Liver (tissue), 10 donors: ENCODE results near the gene ERICH4. TPM values are rescaled to one million over a fixed set of nuclear protein-coding genes. Genes with fewer than 3 reads are reported as not detected.
"Not testable (repeated sequence)": the region's sequence is repeated elsewhere in the genome, so short reads cannot be mapped to it uniquely, and the experiment has no call there.

Experiments used
- DNase-seq: peaks from one replicate; pipeline ENCODE4 v3.0.0-alpha.2; 2017; ENCODE audit warnings: low spot score
- H3K27ac ChIP-seq, 2 donors: one replicate each; pipeline ENCODE4 v1.7.0; 2013; ENCODE audit warnings: inconsistent platforms in 2 of 2, low read length in 2 of 2, control low read depth in 1 of 2, low read depth in 1 of 2, mild to moderate bottlenecking in 1 of 2
- H3K27me3 ChIP-seq, 4 donors: one replicate each; pipeline versions ENCODE4 v1.6.1 to v1.7.0; 2013; ENCODE audit warnings: low read length in 3 of 4, inconsistent platforms in 1 of 4, mild to moderate bottlenecking in 1 of 4, moderate library complexity in 1 of 4; ENCODE audit not compliant: control insufficient read depth in 4 of 4, insufficient read depth in 4 of 4
- H3K36me3 ChIP-seq, 4 donors: one replicate each; pipeline versions ENCODE4 v1.6.1 to v1.7.0; 2013; ENCODE audit warnings: low read length in 3 of 4, mild to moderate bottlenecking in 3 of 4, low read depth in 1 of 4, moderate library complexity in 1 of 4; ENCODE audit not compliant: control insufficient read depth in 4 of 4, insufficient read depth in 3 of 4
- H3K4me1 ChIP-seq, 4 donors: one replicate each; pipeline versions ENCODE4 v1.6.1 to v1.7.0; 2013; ENCODE audit warnings: low read length in 3 of 4, mild to moderate bottlenecking in 3 of 4, moderate library complexity in 1 of 4; ENCODE audit not compliant: control insufficient read depth in 4 of 4, insufficient read depth in 4 of 4
- H3K4me3 ChIP-seq, 3 donors: one replicate each; pipeline versions ENCODE4 v1.6.1 to v1.7.0; 2013; ENCODE audit warnings: low read length in 3 of 3, control low read depth in 1 of 3, low read depth in 1 of 3, mild to moderate bottlenecking in 1 of 3
- H3K9ac ChIP-seq, 2 donors: one replicate each; pipeline ENCODE4 v1.7.0; 2013; ENCODE audit warnings: low read length in 2 of 2, mild to moderate bottlenecking in 2 of 2, moderate library complexity in 2 of 2, control low read depth in 1 of 2, low read depth in 1 of 2
- H3K9me3 ChIP-seq, 4 donors: one replicate each; pipeline versions ENCODE4 v1.6.1 to v1.7.0; 2013; ENCODE audit warnings: low read length in 3 of 4; ENCODE audit not compliant: control insufficient read depth in 4 of 4
- FOXA2 ChIP-seq: IDR thresholded peaks from 2 replicates; pipeline ENCODE4 v1.6.1; 2016; ENCODE audit warnings: antibody characterized with exemption
- GABPA ChIP-seq, 2 donors: IDR thresholded peaks in 1 of 2; conservative IDR thresholded peaks in 1 of 2; 2 replicates each; pipeline ENCODE4 v1.6.1; 2016; ENCODE audit warnings: antibody characterized with exemption in 2 of 2, mild to moderate bottlenecking in 1 of 2, moderate library complexity in 1 of 2
- HNF4A ChIP-seq, 2 donors: conservative IDR thresholded peaks; 2 replicates each; pipeline ENCODE4 v1.6.1; 2016; ENCODE audit warnings: antibody characterized with exemption in 2 of 2, mild to moderate bottlenecking in 2 of 2
- NR2F2 ChIP-seq: IDR thresholded peaks from 2 replicates; pipeline ENCODE4 v1.6.1; 2016; ENCODE audit warnings: antibody characterized with exemption
- REST ChIP-seq: IDR thresholded peaks from 2 replicates; pipeline ENCODE4 v1.6.1; 2016; ENCODE audit warnings: antibody characterized with exemption, mild to moderate bottlenecking
- RXRA ChIP-seq, 2 donors: IDR thresholded peaks; 2 replicates each; pipeline ENCODE4 v1.6.1; 2017 to 2018; ENCODE audit warnings: antibody characterized with exemption in 2 of 2, mild to moderate bottlenecking in 1 of 2
- YY1 ChIP-seq: IDR thresholded peaks from 2 replicates; pipeline ENCODE4 v1.6.1; 2016; ENCODE audit warnings: antibody characterized with exemption, mild to moderate bottlenecking
- WGBS: extraction: QIAGEN DNeasy Blood & Tissue Kit; methylation state at CpG from one replicate; pipeline ENCODE4 v1.1.7; 2013; 5-methylcytosine and 5-hydroxymethylcytosine counted together
- polyA plus RNA-seq, 2 donors: library from polyadenylated mRNA; stranded (reverse) in 1 of 2; unstranded in 1 of 2; fragments of 200-250 nt in 1 of 2; fragments of >200 nt in 1 of 2; fragmentation: Nextera tagmentation in 1 of 2; extraction: Ambion mirVana in 1 of 2; gene quantifications; one replicate each; pipeline versions ENCODE4 v1.2.1 to v1.2.3, GENCODE V29; 2013 to 2015
- small RNA-seq: library from RNA; depleted of rRNA; stranded (forward); fragments of <200 nt; gene quantifications from one replicate; pipeline ENCODE3, GENCODE V24; 2014
- total RNA-seq, 2 donors: library from RNA; depleted of rRNA; stranded (reverse); fragments of >200 nt; gene quantifications; one replicate each; pipeline ENCODE4 v1.2.3, GENCODE V29; 2014
- TF ChIP-seq, protein P1 (sequence below): IDR thresholded peaks from 2 replicates; pipeline ENCODE4 v1.6.1; 2016; ENCODE audit warnings: antibody characterized with exemption
- donor health status: healthy.
- donor health status: healthy.
- donor health status: healthy.
- donor health status: healthy.
- donor health status: healthy.

Gene ERICH4
- total and polyA plus RNA-seq, 4 donors, result not detected

- TF ChIP-seq HNF4A (conservative IDR thresholded peaks at IDR 0.05) (no peak), REST (no peak)
These were observed 41.9 kb downstream of the ERICH4 start (continued) for GRCh38 chr19:41484822-41485221.

- H3K27ac ChIP-seq, H3K9me3 ChIP-seq, DNase-seq, H3K36me3 ChIP-seq, H3K4me1 ChIP-seq, H3K27me3 ChIP-seq, H3K9ac ChIP-seq, H3K4me3 ChIP-seq: not testable (repeated sequence)
- WGBS, result 46% methylated on average over 4 of the region's 4 CpGs
These were observed 44.0 kb downstream of the ERICH4 start for GRCh38 chr19:41486953-41487352.

GRCh38 chr19:41492843-41493242 is 49.9 kb downstream of the ERICH4 start:
- H3K27ac ChIP-seq, result no peak overlapping the region
- no peaks in the 10 kb centered on the region for H3K36me3 ChIP-seq
- TF ChIP-seq NR2F2 (no peak), GABPA (IDR thresholded peaks at IDR 0.05 in 1 of 2, conservative IDR thresholded peaks at IDR 0.05 in 1 of 2) (no peak), FOXA2 (no peak), RXRA (IDR thresholded peaks at IDR 0.05) (no peak), REST (no peak), YY1 (no peak)
- TF ChIP-seq, protein P1, sequence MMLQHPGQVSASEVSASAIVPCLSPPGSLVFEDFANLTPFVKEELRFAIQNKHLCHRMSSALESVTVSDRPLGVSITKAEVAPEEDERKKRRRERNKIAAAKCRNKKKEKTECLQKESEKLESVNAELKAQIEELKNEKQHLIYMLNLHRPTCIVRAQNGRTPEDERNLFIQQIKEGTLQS, result no peak
- no peak for DNase-seq
- H3K27me3 ChIP-seq, result no peaks in the 10 kb centered on the region
- no peaks in the 10 kb centered on the region for H3K4me1 ChIP-seq
- no peak overlapping the region for H3K4me3 ChIP-seq
- H3K9ac ChIP-seq, result no peak overlapping the region
- H3K9me3 ChIP-seq, result no peaks in the 10 kb centered on the region
- WGBS, result 91% methylated on average over 5 of the region's 5 CpGs

Small RNA genes lying within 50 kb of the gene (small RNA-seq; reads per million reads assigned to genes)
- gene RF00017, result not detected

Other genes starting within 250 kb of the ERICH4 start
- 1 to 10 TPM; 1.4 to 1.6 TPM for gene CYP2S1, start 249.9 kb upstream of the ERICH4 start, total RNA-seq
- 1 to 10 TPM in 1 of 2 donors, under 1 TPM in 1; 0.35 to 1.9 TPM for gene CYP2S1, start 249.9 kb upstream of the ERICH4 start, polyA plus RNA-seq
- 10 to 100 TPM; 18.2 to 24.8 TPM for gene AXL, start 223.9 kb upstream of the ERICH4 start, total RNA-seq
- gene AXL, start 223.9 kb upstream of the ERICH4 start, polyA plus RNA-seq, result 1 to 10 TPM; 4.3 to 6.0 TPM
- 10 to 100 TPM; 55.5 to 80.2 TPM for gene HNRNPUL1, start 178.8 kb upstream of the ERICH4 start, total RNA-seq
- 10 to 100 TPM; 34.9 to 35.9 TPM for gene HNRNPUL1, start 178.8 kb upstream of the ERICH4 start, polyA plus RNA-seq
- 1 to 10 TPM; 3.8 to 5.6 TPM for gene CCDC97, start 133.0 kb upstream of the ERICH4 start, total RNA-seq
- gene CCDC97, start 133.0 kb upstream of the ERICH4 start, polyA plus RNA-seq, result 1 to 10 TPM; 5.0 to 5.7 TPM
- gene TGFB1, start 89.2 kb upstream of the ERICH4 start, total RNA-seq, result 10 to 100 TPM in 1 of 2 donors, 1 to 10 TPM in 1; 4.9 to 10.6 TPM
- 1 to 10 TPM in 1 of 2 donors, under 1 TPM in 1; 0.83 to 8.9 TPM for gene TGFB1, start 89.2 kb upstream of the ERICH4 start, polyA plus RNA-seq
- gene B9D2, start 79.0 kb upstream of the ERICH4 start, total RNA-seq, result 1 to 10 TPM; 2.4 to 2.5 TPM
- 1 to 10 TPM; 3.5 to 3.7 TPM for gene B9D2, start 79.0 kb upstream of the ERICH4 start, polyA plus RNA-seq
- 1 to 10 TPM; 2.8 to 3.1 TPM for gene TMEM91, start 66.6 kb upstream of the ERICH4 start, total RNA-seq
- gene TMEM91, start 66.6 kb upstream of the ERICH4 start, polyA plus RNA-seq, result 1 to 10 TPM; 1.6 to 4.0 TPM
- gene EXOSC5, start 45.8 kb upstream of the ERICH4 start, total RNA-seq, result 10 to 100 TPM in 1 of 2 donors, 1 to 10 TPM in 1; 8.3 to 11.5 TPM
- gene EXOSC5, start 45.8 kb upstream of the ERICH4 start, polyA plus RNA-seq, result 10 to 100 TPM; 26.2 to 26.7 TPM
- gene BCKDHA, start 45.3 kb upstream of the ERICH4 start, total RNA-seq, result 10 to 100 TPM; 38.5 to 43.1 TPM
- 10 to 100 TPM; 84.3 to 91.4 TPM for gene BCKDHA, start 45.3 kb upstream of the ERICH4 start, polyA plus RNA-seq
- 1 to 10 TPM in 1 of 2 donors, under 1 TPM in 1; 0.50 to 2.3 TPM for gene B3GNT8, start 15.8 kb upstream of the ERICH4 start, total RNA-seq
- under 1 TPM; 0.14 to 0.82 TPM for gene B3GNT8, start 15.8 kb upstream of the ERICH4 start, polyA plus RNA-seq
- gene DMAC2, start 3.2 kb upstream of the ERICH4 start, total RNA-seq, result 10 to 100 TPM; 17.1 to 19.7 TPM
- gene DMAC2, start 3.2 kb upstream of the ERICH4 start, polyA plus RNA-seq, result 10 to 100 TPM; 28.6 to 28.8 TPM
- gene CEACAM21, start 133.0 kb downstream of the ERICH4 start, total RNA-seq, result 1 to 10 TPM; 1.8 to 2.5 TPM
- gene CEACAM21, start 133.0 kb downstream of the ERICH4 start, polyA plus RNA-seq, result 1 to 10 TPM in 1 of 2 donors, under 1 TPM in 1; 0.58 to 1.8 TPM
- 1 to 10 TPM in 1 of 2 donors, under 1 TPM in 1; 0.84 to 2.2 TPM for gene CEACAM4, start 183.9 kb downstream of the ERICH4 start, total RNA-seq
- gene CEACAM4, start 183.9 kb downstream of the ERICH4 start, polyA plus RNA-seq, result under 1 TPM; 0.63 to 0.75 TPM
- not detected for gene CEACAM7, start 245.1 kb downstream of the ERICH4 start, total RNA-seq
- gene CEACAM7, start 245.1 kb downstream of the ERICH4 start, polyA plus RNA-seq, result under 1 TPM in 1 of 2 donors, not detected in 1; 0.03 TPM